Measurements from ENCODE around the gene SMCO3.

SMCO3 gene

DNA sequence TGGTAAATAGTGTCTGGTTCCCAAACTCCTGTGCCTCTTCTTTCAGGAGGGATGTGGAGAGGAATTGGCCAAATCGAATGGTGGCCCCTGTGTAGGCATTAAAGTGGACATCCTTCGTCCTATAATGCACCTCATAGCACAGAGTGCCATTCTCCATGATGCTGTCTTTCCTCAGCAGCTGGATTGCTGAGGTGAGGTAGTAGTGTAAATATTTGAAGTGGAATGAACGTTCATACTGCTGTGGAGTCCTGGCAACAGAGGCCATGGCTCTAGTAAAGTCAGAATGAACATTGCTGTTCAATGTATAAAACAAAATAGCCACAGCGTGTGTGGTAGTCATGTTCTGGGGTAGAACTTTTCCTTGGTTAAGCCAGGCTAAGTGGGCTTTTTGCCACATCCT lies 26.6 kb upstream of the SMCO3 start:
- no peak for ATAC-seq
- TF ChIP-seq, protein P1, sequence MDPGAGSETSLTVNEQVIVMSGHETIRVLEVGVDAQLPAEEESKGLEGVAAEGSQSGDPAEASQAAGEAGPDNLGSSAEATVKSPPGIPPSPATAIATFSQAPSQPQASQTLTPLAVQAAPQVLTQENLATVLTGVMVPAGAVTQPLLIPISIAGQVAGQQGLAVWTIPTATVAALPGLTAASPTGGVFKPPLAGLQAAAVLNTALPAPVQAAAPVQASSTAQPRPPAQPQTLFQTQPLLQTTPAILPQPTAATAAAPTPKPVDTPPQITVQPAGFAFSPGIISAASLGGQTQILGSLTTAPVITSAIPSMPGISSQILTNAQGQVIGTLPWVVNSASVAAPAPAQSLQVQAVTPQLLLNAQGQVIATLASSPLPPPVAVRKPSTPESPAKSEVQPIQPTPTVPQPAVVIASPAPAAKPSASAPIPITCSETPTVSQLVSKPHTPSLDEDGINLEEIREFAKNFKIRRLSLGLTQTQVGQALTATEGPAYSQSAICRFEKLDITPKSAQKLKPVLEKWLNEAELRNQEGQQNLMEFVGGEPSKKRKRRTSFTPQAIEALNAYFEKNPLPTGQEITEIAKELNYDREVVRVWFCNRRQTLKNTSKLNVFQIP (CRISPR knock-in tag; IDR thresholded peaks at IDR 0.05; ENCODE audit: borderline replicate concordance, low read depth), result no peak
- TF ChIP-seq RARB (CRISPR knock-in tag; IDR thresholded peaks at IDR 0.05), result no peak
- no peak for TF ChIP-seq BACH2 (CRISPR knock-in tag; IDR thresholded peaks at IDR 0.05; ENCODE audit: borderline replicate concordance)
- no peak for TF ChIP-seq ZFP30 (CRISPR knock-in tag; IDR thresholded peaks at IDR 0.05)
- TF ChIP-seq TOX (CRISPR knock-in tag; IDR thresholded peaks at IDR 0.05; ENCODE audit: borderline replicate concordance), result no peak
- TF ChIP-seq, protein P2, sequence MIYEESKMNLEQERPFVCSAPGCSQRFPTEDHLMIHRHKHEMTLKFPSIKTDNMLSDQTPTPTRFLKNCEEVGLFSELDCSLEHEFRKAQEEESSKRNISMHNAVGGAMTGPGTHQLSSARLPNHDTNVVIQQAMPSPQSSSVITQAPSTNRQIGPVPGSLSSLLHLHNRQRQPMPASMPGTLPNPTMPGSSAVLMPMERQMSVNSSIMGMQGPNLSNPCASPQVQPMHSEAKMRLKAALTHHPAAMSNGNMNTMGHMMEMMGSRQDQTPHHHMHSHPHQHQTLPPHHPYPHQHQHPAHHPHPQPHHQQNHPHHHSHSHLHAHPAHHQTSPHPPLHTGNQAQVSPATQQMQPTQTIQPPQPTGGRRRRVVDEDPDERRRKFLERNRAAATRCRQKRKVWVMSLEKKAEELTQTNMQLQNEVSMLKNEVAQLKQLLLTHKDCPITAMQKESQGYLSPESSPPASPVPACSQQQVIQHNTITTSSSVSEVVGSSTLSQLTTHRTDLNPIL (CRISPR knock-in tag; IDR thresholded peaks at IDR 0.05; ENCODE audit: low read depth), result no peak
- TF ChIP-seq, protein P3, sequence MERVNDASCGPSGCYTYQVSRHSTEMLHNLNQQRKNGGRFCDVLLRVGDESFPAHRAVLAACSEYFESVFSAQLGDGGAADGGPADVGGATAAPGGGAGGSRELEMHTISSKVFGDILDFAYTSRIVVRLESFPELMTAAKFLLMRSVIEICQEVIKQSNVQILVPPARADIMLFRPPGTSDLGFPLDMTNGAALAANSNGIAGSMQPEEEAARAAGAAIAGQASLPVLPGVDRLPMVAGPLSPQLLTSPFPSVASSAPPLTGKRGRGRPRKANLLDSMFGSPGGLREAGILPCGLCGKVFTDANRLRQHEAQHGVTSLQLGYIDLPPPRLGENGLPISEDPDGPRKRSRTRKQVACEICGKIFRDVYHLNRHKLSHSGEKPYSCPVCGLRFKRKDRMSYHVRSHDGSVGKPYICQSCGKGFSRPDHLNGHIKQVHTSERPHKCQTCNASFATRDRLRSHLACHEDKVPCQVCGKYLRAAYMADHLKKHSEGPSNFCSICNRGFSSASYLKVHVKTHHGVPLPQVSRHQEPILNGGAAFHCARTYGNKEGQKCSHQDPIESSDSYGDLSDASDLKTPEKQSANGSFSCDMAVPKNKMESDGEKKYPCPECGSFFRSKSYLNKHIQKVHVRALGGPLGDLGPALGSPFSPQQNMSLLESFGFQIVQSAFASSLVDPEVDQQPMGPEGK (CRISPR knock-in tag; IDR thresholded peaks at IDR 0.05; ENCODE audit: borderline replicate concordance), result no peak
- TF ChIP-seq ISL1 (CRISPR knock-in tag; IDR thresholded peaks at IDR 0.05), result no peak
- TF ChIP-seq CSDC2 (CRISPR knock-in tag; IDR thresholded peaks at IDR 0.05), result no peak
- no peak for TF ChIP-seq GLIS3 (CRISPR knock-in tag; IDR thresholded peaks at IDR 0.05)
- TF ChIP-seq, protein P4, sequence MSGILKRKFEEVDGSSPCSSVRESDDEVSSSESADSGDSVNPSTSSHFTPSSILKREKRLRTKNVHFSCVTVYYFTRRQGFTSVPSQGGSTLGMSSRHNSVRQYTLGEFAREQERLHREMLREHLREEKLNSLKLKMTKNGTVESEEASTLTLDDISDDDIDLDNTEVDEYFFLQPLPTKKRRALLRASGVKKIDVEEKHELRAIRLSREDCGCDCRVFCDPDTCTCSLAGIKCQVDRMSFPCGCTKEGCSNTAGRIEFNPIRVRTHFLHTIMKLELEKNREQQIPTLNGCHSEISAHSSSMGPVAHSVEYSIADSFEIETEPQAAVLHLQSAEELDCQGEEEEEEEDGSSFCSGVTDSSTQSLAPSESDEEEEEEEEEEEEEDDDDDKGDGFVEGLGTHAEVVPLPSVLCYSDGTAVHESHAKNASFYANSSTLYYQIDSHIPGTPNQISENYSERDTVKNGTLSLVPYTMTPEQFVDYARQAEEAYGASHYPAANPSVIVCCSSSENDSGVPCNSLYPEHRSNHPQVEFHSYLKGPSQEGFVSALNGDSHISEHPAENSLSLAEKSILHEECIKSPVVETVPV (CRISPR knock-in tag; IDR thresholded peaks at IDR 0.05), result no peak
- no peak for TF ChIP-seq SNAI2 (CRISPR knock-in tag; IDR thresholded peaks at IDR 0.05)
- no peak for TF ChIP-seq OSR1 (CRISPR knock-in tag; IDR thresholded peaks at IDR 0.05)

DNA sequence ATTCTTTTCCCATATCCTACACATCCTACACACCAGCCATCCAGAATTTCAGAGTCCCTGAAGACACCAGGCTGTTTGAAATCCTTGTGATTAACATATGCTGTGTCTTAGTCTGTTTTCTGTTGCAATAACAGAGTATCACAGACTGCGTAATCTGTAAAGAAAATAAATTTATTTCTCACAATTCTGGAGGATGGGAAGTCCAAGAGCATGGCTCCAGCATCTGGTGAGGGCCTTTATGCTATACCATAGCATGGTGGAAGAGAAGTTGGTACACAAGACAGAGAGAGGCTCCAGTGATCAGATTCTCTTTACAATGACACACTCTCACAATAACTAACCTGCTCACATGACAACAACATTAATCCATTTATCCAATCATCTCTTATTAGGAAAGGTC lies 25.3 kb upstream of the SMCO3 start:
- TF ChIP-seq, protein P3 (CRISPR knock-in tag; IDR thresholded peaks at IDR 0.05; ENCODE audit: borderline replicate concordance), result no peak
- TF ChIP-seq TCF4 (CRISPR knock-in tag; IDR thresholded peaks at IDR 0.05; ENCODE audit: borderline replicate concordance) (no peak), ZFP3 (CRISPR knock-in tag; IDR thresholded peaks at IDR 0.05) (no peak)
- TF ChIP-seq, protein P2 (CRISPR knock-in tag; IDR thresholded peaks at IDR 0.05; ENCODE audit: low read depth), result no peak
- ATAC-seq, result no peak

DNA sequence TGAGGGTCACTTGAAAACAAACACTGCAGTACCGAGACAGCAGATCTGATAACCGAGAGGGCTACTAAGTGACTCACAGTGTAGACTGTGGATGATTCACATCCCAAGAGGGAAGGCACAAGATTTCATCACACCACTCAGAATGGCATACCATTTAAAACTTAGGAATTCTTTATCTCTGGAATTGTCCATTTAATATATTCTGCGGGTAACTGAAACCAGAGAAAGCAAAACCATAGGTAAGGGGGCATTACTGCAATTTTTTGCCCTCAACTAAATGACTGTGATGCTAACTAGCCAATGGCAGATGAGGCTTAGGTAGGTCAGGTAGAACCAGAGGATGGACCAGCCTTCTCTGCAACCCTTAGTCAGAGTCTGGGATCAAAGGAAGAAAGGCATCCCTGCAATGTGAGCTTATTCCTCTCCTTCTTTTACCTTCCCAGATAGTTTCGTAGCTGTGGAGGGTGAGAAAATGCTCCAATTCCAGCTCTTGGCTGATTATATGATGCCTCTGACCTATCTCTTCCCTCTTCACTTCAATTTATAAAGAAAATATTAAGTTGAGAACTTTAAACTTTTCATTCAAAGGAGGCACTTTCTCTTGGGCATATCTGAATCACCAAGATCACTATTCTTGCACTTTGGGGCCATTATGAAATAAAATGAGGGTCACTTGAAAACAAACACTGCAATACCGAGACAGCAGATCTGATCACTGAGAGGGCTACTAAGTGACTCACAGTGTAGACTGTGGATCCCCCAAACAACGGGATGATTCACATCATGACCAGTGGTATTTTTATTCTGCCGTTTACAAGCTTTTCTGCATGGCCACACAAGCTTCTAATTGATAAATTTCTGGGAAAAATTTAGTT lies 22.6 kb upstream of the SMCO3 start:
- peak; percentile 95 for ATAC-seq

More for the DNA sequence above, 22.6 kb upstream of the SMCO3 start:
- TF ChIP-seq CSDC2 (CRISPR knock-in tag; IDR thresholded peaks at IDR 0.05) (0 out of 2 replicates have a peak, but pooled peaks have one; percentile 58), ZFP3 (CRISPR knock-in tag; IDR thresholded peaks at IDR 0.05) (0 out of 2 replicates have a peak, but pooled peaks have one; percentile 46), GLIS3 (CRISPR knock-in tag; IDR thresholded peaks at IDR 0.05) (0 out of 2 replicates have a peak, but pooled peaks have one; percentile 72), ARNTL (CRISPR knock-in tag; IDR thresholded peaks at IDR 0.05; ENCODE audit: borderline replicate concordance, low read depth) (no peak), ZC3H10 (CRISPR knock-in tag; IDR thresholded peaks at IDR 0.05) (no peak), ZNF565 (CRISPR knock-in tag; conservative IDR thresholded peaks at IDR 0.05; ENCODE audit: low read depth) (no peak), ISL1 (CRISPR knock-in tag; IDR thresholded peaks at IDR 0.05) (peak; percentile 95)
- TF ChIP-seq, protein P3 (CRISPR knock-in tag; IDR thresholded peaks at IDR 0.05; ENCODE audit: borderline replicate concordance), result 0 out of 2 replicates have a peak, but pooled peaks have one; percentile 18
